BJ (cell line): ENCODE measurements around the gene ARIH1. TPM values are rescaled to one million over a fixed set of nuclear protein-coding genes. Genes with fewer than 3 reads are reported as not detected.
"Not testable (repeated sequence)": the region's sequence is repeated elsewhere in the genome, so short reads cannot be mapped to it uniquely, and the experiment has no call there.

Experiments
- CTCF ChIA-PET: fragments of 350-600 bp; formaldehyde crosslinking; extraction: SDS; loops from one replicate; lab custom pipeline; 2021; ENCODE audit warnings: antibody characterized with exemption, inconsistent platforms; lab: Yijun Ruan, JAX
- POLR2A ChIA-PET: fragments of 300-600 bp; sonication (Branson Sonifier 250); formaldehyde crosslinking; extraction: SDS; loops from one replicate; lab custom pipeline; 2021; ENCODE audit warnings: antibody characterized with exemption; lab: Charles Lee
- DNase-seq: peaks from one replicate; pipeline ENCODE4 v3.0.0-alpha.2; 2011; ENCODE audit warnings: low read depth
- H3K27me3 ChIP-seq: 2 replicates; pipeline ENCODE4 v1.6.0; 2011; ENCODE audit warnings: low read length; ENCODE audit not compliant: control insufficient read depth, insufficient read depth
- H3K36me3 ChIP-seq: 2 replicates; pipeline ENCODE4 v1.5.1; 2011; ENCODE audit warnings: low read length; ENCODE audit not compliant: control insufficient read depth, insufficient read depth
- H3K4me3 ChIP-seq: 2 replicates; pipeline ENCODE4 v1.5.1; 2011; ENCODE audit warnings: low read depth, mild to moderate bottlenecking, control low read depth, low read length
- polyA minus RNA-seq: library from RNA; depleted of rRNA, polyadenylated mRNA; stranded (reverse); fragments of >200 nt; gene quantifications from 2 replicates; pipeline ENCODE4 v1.2.3, GENCODE V29; 2011; rRNA and poly(A)+ RNA removed
- polyA plus RNA-seq: library from polyadenylated mRNA; depleted of rRNA; stranded (reverse); fragments of >200 nt; gene quantifications from 2 replicates; pipeline ENCODE4 v1.2.3, GENCODE V29; 2011; rRNA removed
- TF ChIP-seq, protein P1 (sequence below): IDR thresholded peaks from 2 replicates; pipeline ENCODE4 v1.5.1; 2011; ENCODE audit warnings: low read depth, mild to moderate bottlenecking, control low read depth, inconsistent platforms, low read length, moderate library complexity; ENCODE audit not compliant: insufficient read depth

The ARIH1 gene
- polyA plus RNA-seq, result 46.0 and 60.6 TPM in 2 replicates
- 69.5 and 69.7 TPM in 2 replicates for polyA minus RNA-seq

- TF ChIP-seq, protein P1, sequence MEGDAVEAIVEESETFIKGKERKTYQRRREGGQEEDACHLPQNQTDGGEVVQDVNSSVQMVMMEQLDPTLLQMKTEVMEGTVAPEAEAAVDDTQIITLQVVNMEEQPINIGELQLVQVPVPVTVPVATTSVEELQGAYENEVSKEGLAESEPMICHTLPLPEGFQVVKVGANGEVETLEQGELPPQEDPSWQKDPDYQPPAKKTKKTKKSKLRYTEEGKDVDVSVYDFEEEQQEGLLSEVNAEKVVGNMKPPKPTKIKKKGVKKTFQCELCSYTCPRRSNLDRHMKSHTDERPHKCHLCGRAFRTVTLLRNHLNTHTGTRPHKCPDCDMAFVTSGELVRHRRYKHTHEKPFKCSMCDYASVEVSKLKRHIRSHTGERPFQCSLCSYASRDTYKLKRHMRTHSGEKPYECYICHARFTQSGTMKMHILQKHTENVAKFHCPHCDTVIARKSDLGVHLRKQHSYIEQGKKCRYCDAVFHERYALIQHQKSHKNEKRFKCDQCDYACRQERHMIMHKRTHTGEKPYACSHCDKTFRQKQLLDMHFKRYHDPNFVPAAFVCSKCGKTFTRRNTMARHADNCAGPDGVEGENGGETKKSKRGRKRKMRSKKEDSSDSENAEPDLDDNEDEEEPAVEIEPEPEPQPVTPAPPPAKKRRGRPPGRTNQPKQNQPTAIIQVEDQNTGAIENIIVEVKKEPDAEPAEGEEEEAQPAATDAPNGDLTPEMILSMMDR, result peak; percentile 47
- Histone ChIP-seq H3K4me3 (peak within 1 kb of the TSS; percentile 82), H3K27me3 (no peaks in the 10 kb centered on the region), H3K36me3 (peaks cover 2% of the 10 kb centered on the region; the same call in 1 of the 2 replicates)
- CTCF ChIA-PET, result interaction anchor here (1.1 to 1.4 kb wide), 4 partner anchors 11 to 136 kb away, joined by 3 to 4 read pairs (median 4); no protein-coding TSS in a partner anchor
- POLR2A ChIA-PET, result interaction anchor here (0.5 to 0.6 kb wide), 2 partner anchors 87 to 240 kb away, joined by 3 to 4 read pairs; no protein-coding TSS in a partner anchor
- DNase-seq, result peak; percentile 57
These were observed at the start of gene ARIH1 for GRCh38 chr15:72473614-72474465. ARIH1 (plus strand) TSS chr15:72474330; CDS start chr15:72474640, 310 bp downstream.

- no peak for DNase-seq
- TF ChIP-seq, protein P1, result no peak
- no peaks in the 10 kb centered on the region; the same call in 1 of the 2 replicates for H3K27me3 ChIP-seq
- H3K4me3 ChIP-seq, result no peak overlapping the region
- ChIA-PET POLR2A (no interaction called here), CTCF (no interaction called here)
- H3K36me3 ChIP-seq, result no peaks in the 10 kb centered on the region
These were observed 47.4 kb upstream of the ARIH1 start for GRCh38 chr15:72426753-72427152.

DNA sequence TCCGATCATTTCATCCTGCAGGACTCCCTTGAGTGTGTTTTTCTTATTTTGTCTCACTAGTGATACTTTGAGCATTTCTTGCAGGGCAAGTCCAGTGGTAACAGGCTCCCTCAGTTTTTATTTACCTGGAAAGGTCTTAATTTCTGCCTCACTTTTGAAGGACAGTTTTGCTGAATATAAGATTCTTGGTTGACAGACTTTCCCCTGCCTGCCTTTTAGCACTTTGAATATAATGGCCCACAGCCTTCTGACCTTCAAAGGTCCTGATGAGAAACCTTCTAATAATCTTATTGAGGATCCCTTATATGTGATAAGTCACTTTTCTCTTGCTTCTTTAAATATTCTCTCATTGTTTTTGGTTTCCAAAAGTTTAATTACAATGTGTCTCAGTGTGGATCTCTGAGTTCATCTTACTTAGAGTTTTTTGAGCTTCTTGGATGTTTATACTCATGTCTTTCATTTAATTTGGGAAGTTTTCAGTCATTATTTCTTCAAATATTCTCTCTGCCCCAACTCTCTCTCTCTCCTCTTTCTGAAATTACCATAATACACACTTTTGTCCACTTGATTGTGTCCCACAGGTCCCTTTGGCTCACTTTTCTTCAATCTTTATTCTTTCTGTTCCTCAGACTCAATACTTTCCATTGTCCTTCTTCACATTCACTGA is 36.3 kb upstream of the ARIH1 start:
- Histone ChIP-seq H3K27me3 (no peaks in the 10 kb centered on the region), H3K36me3 (no peaks in the 10 kb centered on the region), H3K4me3 (no peak overlapping the region)
- POLR2A ChIA-PET, result no interaction called here
- no peak for DNase-seq
- CTCF ChIA-PET, result interaction anchor here (1.2 kb wide), 1 partner anchor 35 kb away, joined by 3 read pairs; no protein-coding TSS in a partner anchor
- TF ChIP-seq, protein P1, result no peak

DNA sequence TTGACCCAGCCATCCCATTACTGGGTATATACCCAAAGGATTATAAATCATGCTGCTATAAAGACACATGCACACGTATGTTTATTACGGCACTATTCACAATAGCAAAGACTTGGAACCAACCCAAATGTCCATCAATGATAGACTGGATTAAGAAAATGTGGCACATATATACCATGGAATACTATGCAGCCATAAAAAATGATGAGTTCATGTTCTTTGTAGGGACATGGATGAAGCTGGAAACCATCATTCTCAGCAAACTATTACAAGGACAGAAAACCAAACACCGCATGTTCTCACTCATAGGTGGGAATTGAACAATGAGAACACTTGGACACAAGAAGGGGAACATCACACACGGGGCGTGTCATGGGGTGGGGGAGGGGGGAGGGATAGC is 31.3 kb upstream of the ARIH1 start:
- H3K27me3 ChIP-seq, POLR2A ChIA-PET, H3K4me3 ChIP-seq, DNase-seq, H3K36me3 ChIP-seq: not testable (repeated sequence)
- CTCF ChIA-PET, result interaction anchor here (0.5 to 0.7 kb wide), 2 partner anchors 38 to 626 kb away, joined by 3 read pairs; no protein-coding TSS in a partner anchor

DNA sequence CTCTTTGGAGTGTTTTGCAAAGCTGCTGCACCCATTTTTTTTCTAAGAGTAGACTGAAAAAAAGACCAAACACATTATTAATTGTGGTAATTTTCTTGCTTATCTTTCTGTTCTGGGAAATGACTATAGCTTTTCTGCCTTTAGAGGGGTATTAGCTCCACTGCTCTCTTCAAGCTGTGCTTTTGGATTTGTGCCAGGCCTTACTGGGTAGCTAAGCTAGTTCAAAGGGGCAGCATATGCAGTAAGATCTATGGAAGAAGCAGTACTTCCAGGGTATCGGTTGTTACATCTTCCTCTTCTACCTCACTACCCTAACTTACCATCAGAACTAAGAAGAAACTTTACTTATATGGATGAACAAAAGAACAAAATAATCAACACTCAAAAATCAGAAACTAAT is 28.7 kb upstream of the ARIH1 start:
- TF ChIP-seq, protein P1, result no peak
- POLR2A ChIA-PET, result no interaction called here
- Histone ChIP-seq H3K36me3 (no peaks in the 10 kb centered on the region), H3K4me3 (no peak overlapping the region), H3K27me3 (no peaks in the 10 kb centered on the region)
- CTCF ChIA-PET, result no interaction called here
- no peak for DNase-seq
